Measurements from ENCODE around the gene HNRNPH2.

GRCh38 chrX:101395789-101396188 lies 12.2 kb upstream of the HNRNPH2 start:
- no peak for TF ChIP-seq EZH2 (IDR thresholded peaks at IDR 0.05; ENCODE audit: insufficient read depth, poor library complexity, severe bottlenecking)
- no peak for TF ChIP-seq EZH2phosphoT487 (IDR thresholded peaks at IDR 0.05; ENCODE audit: insufficient read depth, low read depth)

All from GM23248 (cell line).